Posterior cingulate gyrus (tissue), 11 donors: Measurements from ENCODE around the gene ZNF573.
A peak's percentile ranks its signal among the peaks of the same experiment; 100 is the strongest.
"Not testable (repeated sequence)": the region's sequence is repeated elsewhere in the genome, so short reads cannot be mapped to it uniquely, and the experiment has no call there.

Source experiments
- DNase-seq, 10 donors: peaks; one replicate each; pipeline versions ENCODE4 v3.0.0 to v3.0.0-alpha.2; 2020 to 2021; ENCODE audit warnings: mixed read lengths in 3 of 10
- intact Hi-C: fragments of 100-400 bp; cut with DNase I; formaldehyde crosslinking; loops from one replicate; pipeline ENCODE4 v1.15.1; 2023

The ZNF573 gene

DNA sequence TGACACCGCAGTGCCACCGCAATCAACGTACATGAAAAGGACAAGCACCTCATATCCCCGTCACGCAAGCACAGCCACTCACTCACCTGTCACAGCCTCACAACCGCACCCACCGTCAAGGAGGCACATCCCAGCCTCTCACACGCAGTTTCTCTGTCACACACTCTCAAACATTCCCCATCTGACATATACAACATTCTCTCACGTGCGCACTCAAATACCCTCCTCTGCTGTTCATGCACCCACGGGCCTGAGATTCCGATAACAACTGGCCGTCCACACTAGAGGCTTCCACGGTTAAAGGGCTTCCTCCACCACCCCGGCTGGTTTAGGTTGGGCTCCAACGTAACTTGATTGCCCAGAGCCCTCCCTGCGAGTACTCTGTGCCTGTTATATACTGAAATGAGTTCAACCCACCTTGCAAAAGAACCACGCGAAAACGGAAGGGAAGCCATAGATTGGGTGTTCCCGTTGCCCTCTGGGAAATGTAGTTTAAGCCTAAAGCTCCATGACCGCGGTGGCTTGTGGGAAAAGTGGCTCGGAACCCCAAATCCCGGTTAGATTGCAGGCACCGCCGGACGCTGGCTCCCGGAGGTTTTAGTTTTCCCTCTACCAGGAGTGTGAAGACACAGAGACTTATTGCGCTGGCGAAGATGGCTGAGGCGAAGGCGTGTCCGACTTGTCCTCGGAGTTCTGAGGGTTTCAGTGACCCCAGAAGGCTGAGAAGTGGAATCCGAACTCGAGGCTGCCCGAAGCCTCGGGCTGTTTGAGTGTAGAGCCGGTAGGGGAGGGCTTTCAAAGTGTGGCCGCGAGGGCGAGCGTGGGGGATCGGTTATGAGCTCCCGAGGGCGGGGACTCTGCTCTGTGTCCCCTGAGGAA is at the start of gene ZNF573:
Gene ZNF573 (minus strand): TSS at position 460 of the 879 bp plus-strand sequence. CDS start 5,857 bp downstream, outside the sequence.
- intact Hi-C loops = loop anchor here (1.0 to 5.0 kb wide), 4 partner anchors 37 to 312 kb away; partner anchors contain the start of genes ZFP30, ZNF569 and ZNF570
- DNase-seq = peak; percentile 76 to 97 (median 88)

DNA sequence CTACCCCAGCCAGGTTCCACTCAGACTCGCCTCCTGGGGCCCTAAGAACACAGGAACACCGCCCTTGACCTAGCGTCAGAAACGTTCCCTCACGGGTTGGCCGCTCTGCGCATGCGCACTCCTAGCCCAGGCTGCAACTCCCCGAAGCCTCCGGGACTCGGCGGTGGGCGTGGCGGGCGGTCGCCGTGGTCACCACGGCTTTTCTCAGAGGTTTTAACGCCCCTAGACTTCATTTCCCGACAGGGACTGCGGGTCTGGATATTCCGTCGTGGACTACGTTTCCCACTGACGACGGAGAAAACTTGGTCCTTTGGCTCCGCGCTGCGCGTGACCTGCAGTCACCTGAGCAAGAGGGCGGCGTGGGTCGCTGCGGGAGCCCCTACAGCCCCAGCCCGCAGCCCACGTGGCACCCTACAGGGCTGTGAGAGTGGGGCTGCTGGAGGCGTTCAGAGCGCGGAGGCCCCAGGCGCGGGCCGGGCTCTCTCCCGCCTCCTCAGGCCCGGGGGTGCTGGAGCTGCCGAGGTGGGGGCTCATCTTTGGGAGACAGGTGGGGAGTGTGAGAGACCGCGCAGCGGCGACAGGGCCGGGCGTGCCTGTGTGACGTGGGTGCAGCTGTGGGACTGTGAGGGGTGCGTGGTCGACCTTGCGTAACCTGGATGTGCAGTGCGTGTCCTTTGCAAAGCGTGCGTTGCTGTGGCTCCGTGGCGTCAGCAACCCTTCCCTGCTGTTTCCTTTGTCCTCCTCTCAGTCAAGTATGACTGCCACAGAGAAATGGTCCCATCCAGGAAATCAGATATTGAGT is 38.0 kb upstream of the ZNF573 start:
- intact Hi-C loops = loop anchor here (2.0 kb wide), 1 partner anchor 39 kb away; the partner anchor contains the start of gene ZNF573
- peak; percentile 53 to 95 (median 72) for DNase-seq

DNA sequence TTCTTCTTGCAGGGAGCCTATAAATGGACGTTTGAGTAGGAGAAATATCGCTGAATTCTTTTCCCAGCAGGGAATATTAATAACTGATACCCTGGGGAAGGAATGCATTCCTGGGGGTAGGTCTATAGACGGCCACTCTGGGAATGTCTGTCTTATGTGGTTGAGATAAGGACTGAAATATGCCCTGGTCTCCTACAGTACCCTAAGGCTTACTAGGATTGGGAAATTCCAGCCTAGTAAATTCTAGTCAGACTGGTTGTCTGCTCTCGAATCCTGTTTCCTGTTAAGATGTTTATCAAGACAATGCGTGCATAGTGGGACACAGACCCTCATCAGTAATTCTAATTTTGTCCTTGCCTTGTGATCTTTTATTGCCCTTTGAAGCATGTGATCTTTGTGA is 36.2 kb upstream of the ZNF573 start:
- not testable (repeated sequence) for DNase-seq
- intact Hi-C loops = loop anchor here (2.0 kb wide), 1 partner anchor 37 kb away; the partner anchor contains the start of gene ZNF573

GRCh38 chr19:37813340-37813739 is 34.0 kb upstream of the ZNF573 start:
- intact Hi-C loops = no loop called here
- no peak for DNase-seq

GRCh38 chr19:37809366-37809765 is 30.0 kb upstream of the ZNF573 start:
- intact Hi-C loops = no loop called here
- DNase-seq = no peak

GRCh38 chr19:37803249-37803840 is 24.0 kb upstream of the ZNF573 start:
- intact Hi-C loops = no loop called here
- no peak for DNase-seq

GRCh38 chr19:37790244-37790925 is 11.0 kb upstream of the ZNF573 start:
- DNase-seq = no peak
- intact Hi-C loops = no loop called here

- intact Hi-C loops = loop anchor here (1.0 to 5.0 kb wide), 4 partner anchors 38 to 311 kb away; partner anchors contain the start of genes ZFP30, ZNF569 and ZNF570
- no peak for DNase-seq
These were observed 716 bp downstream of the ZNF573 start for GRCh38 chr19:37778613-37779126.

DNA sequence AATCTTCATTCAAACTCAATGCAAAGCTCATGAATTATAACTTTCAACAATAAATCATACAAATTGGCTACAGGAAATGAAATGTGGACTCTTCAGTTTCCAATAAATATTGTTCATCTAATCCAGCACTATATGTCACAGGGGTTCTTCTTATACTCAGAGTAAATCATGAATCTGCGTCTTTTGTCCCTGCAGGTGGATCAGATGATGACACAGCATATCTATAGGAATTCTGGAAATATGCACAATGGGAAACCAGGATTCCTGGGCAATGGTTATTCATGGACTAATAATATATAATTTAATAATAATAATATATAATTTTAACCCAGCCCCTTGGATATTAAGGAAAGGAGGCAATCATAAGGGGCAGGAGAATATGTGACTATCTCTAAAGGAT is 8.4 kb downstream of the ZNF573 start:
- intact Hi-C loops = no loop called here
- no peak for DNase-seq

GRCh38 chr19:37763488-37763887 is 15.9 kb downstream of the ZNF573 start:
- intact Hi-C loops = no loop called here
- DNase-seq = no peak

- DNase-seq, intact Hi-C loops: not testable (repeated sequence)
These were observed 21.7 kb downstream of the ZNF573 start for GRCh38 chr19:37757683-37758082.

- intact Hi-C loops = no loop called here
- no peak for DNase-seq
These were observed 41.0 kb downstream of the ZNF573 start for GRCh38 chr19:37738371-37738770.

GRCh38 chr19:37725181-37725580 is 54.2 kb downstream of the ZNF573 start:
- no peak for DNase-seq
- intact Hi-C loops = no loop called here

DNA sequence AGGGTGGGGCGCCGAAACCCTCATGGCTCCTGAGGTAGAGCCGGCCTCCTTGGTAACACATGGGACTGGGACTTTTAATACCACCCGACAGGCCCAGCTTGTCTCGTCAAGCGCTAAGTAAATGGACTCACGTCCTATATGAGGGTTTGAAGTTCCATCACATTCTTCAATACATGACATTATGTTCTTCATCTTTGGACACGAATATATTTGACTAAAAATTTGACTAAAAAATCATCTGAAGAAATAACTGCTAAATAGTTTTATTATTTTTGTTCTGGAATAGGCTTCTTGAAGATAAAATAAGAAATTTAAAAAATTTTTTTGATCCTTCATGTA is 59.5 kb downstream of the ZNF573 start:
- no peak for DNase-seq
- intact Hi-C loops = loop anchor here (1.0 to 2.0 kb wide), 3 partner anchors 27 to 65 kb away; partner anchors contain the start of genes ZFP30 and ZNF573

- peak; percentile 85 to 98 (median 90) for DNase-seq
These were observed 60.1 kb downstream of the ZNF573 start, which contains the start of gene ZNF607 for GRCh38 chr19:37719111-37719926. TSS of gene ZNF607 (minus strand) at chr19:37719761. CDS start at chr19:37711618, 8,143 bp downstream.

DNA sequence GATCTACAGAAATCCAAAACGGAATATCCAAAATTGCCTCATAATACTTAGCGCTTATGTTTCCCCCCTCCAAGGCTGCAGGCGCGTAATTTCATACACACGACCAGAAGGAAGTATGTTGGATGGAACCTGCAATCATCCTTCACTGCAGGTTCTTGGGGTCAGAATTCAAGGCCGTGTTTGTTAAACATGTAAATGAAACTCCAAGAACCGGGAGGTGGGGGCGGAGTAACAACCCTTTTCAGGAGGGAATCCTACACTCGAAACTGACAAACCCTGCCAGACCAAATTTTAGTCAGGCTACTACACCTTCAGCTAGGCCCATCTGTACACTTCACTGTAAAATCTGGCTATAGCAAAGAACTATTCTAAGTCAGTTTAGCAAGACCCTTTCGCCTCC is 61.1 kb downstream of the ZNF573 start:
- intact Hi-C loops = loop anchor here (2.0 kb wide), 2 partner anchors 26 to 64 kb away; partner anchors contain the start of gene ZFP30
- DNase-seq = no peak

More at GRCh38 chr19:37719111-37719926, 60.1 kb downstream of the ZNF573 start, which contains the start of gene ZNF607:
- intact Hi-C loops = loop anchor here (2.0 kb wide), 2 partner anchors 27 to 65 kb away; partner anchors contain the start of gene ZFP30

- intact Hi-C loops = no loop called here
- no peak for DNase-seq
These were observed 63.2 kb downstream of the ZNF573 start for GRCh38 chr19:37716140-37716539.

DNA sequence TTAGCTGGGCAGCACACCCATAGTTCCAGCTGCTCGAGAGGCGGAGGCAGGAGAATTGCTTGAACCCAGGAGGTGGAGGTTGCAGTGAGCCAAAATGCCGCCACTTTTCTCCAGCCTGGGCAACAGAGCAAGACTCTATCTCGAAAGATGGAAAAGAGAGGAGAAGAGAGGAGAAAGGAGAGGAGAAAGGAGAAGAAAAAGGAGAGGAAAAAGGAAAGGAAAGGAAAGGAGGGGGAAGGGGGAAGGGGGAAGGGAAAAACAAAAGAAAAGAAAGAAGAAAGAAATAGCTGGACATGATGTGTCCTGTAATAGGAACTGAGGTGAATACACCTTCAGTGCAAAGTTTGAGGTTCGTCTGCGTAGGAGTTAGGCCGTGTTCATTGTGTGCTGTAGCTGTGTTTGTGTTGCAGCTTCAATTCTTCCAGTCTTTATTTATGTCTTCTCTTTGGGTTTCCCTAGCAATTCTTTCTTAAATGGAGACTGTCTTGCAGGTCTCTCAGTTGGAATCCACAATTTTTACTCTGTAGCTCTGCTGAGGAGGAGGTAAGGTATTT is 73.3 kb downstream of the ZNF573 start:
- intact Hi-C loops = no loop called here
- DNase-seq = no peak
